Type B pancreatic cell (in vitro differentiated cells): ENCODE results near the gene CORO2A. TPM values are rescaled to one million over a fixed set of nuclear protein-coding genes. Genes with fewer than 3 reads are reported as not detected.

Experiments
- DNase-seq: peaks from one replicate; pipeline ENCODE4 v3.0.0; 2021; ENCODE audit warnings: mixed read lengths; ENCODE audit not compliant: unreplicated experiment; ENCODE audit errors: extremely low spot score
- H3K27ac Mint-ChIP-seq: 2 replicates; pipeline ENCODE4 v1.8.0; 2021; ENCODE audit warnings: mild to moderate bottlenecking, mixed read lengths
- H3K27me3 Mint-ChIP-seq: 2 replicates; pipeline ENCODE4 v1.8.0; 2021; ENCODE audit warnings: mixed read lengths
- H3K36me3 Mint-ChIP-seq: 2 replicates; pipeline ENCODE4 v1.8.0; 2021; ENCODE audit warnings: mixed read lengths
- H3K4me1 Mint-ChIP-seq: one replicate; pipeline ENCODE4 v1.8.0; 2021; ENCODE audit warnings: mixed read lengths; ENCODE audit not compliant: unreplicated experiment
- H3K4me3 Mint-ChIP-seq: 2 replicates; pipeline ENCODE4 v1.8.0; 2021; ENCODE audit warnings: mild to moderate bottlenecking, mixed read lengths
- H3K9me3 Mint-ChIP-seq: 2 replicates; pipeline ENCODE4 v1.8.0; 2021; ENCODE audit warnings: mixed read lengths
- total RNA-seq: library from RNA; stranded (reverse); gene quantifications from 2 replicates; pipeline ENCODE4 v1.2.1, GENCODE V29; 2021; ENCODE audit warnings: low replicate concordance
- TF ChIP-seq, protein P1 (sequence below): fragments of 200-600 bp; sonication (generic); conservative IDR thresholded peaks from 2 replicates; pipeline ENCODE4 v1.5.0; 2021; ENCODE audit warnings: antibody characterized with exemption, mild to moderate bottlenecking

The CORO2A gene
- total RNA-seq, 1 donor from 2014 or later, result 9.9 TPM

DNA sequence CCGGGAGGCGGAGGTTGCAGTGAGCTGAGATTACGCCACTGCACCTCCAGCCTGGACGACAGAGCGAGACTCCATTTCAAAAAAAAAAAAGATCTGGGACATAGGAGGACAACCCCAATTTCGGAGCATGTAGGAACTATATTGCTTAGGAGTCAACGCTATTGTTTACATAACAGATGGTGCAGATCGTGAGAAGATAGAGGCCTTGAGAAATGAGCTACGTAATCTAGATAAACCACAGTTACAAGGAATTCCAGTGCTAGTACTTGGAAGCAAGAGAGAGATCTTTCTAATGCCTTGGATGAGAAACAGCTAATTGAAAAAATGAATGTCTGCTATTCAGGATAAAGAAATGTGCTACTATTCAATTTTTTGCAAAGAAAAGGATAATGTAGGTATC is 42.7 kb upstream of the CORO2A start:
- TF ChIP-seq, protein P1, sequence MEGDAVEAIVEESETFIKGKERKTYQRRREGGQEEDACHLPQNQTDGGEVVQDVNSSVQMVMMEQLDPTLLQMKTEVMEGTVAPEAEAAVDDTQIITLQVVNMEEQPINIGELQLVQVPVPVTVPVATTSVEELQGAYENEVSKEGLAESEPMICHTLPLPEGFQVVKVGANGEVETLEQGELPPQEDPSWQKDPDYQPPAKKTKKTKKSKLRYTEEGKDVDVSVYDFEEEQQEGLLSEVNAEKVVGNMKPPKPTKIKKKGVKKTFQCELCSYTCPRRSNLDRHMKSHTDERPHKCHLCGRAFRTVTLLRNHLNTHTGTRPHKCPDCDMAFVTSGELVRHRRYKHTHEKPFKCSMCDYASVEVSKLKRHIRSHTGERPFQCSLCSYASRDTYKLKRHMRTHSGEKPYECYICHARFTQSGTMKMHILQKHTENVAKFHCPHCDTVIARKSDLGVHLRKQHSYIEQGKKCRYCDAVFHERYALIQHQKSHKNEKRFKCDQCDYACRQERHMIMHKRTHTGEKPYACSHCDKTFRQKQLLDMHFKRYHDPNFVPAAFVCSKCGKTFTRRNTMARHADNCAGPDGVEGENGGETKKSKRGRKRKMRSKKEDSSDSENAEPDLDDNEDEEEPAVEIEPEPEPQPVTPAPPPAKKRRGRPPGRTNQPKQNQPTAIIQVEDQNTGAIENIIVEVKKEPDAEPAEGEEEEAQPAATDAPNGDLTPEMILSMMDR, result no peak
- Mint-ChIP-seq H3K36me3 (peaks cover 3% of the 10 kb centered on the region), H3K27ac (no peak overlapping the region), H3K4me3 (no peak overlapping the region), H3K27me3 (no peaks in the 10 kb centered on the region), H3K9me3 (no peaks in the 10 kb centered on the region), H3K4me1 (no peaks in the 10 kb centered on the region)
- no peak for DNase-seq

DNA sequence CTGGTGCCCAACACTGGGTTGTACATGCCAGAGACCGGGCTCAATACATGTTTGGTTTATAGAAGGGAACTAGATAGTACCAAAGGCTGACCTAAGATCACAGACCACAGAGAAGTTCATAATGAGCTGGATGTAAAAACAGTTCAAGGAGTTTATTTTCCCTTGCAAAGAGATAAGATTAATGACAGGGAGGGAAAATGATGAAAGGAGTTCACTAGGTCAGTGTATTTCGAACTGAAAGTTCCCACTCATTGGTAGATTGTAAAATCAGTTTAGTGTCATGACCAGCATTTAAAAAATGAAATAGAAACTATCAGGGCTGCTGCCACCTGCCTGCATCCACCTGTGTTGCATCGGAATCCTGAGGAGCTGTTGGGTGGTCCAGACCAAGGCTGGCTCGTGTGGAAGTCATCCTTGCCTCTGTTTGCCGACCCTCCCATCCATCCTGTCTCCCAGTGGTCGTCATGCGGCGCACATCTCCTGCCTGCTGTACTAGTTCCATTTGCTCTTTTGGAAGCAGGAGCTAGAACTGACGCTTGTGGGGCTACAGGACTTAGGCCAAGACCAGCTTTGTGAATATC is 41.9 kb upstream of the CORO2A start:
- H3K36me3 Mint-ChIP-seq, result peaks cover 6% of the 10 kb centered on the region
- TF ChIP-seq, protein P1, result no peak
- no peak overlapping the region for H3K4me3 Mint-ChIP-seq
- no peaks in the 10 kb centered on the region for H3K27me3 Mint-ChIP-seq
- H3K4me1 Mint-ChIP-seq, result no peaks in the 10 kb centered on the region
- no peak for DNase-seq
- H3K27ac Mint-ChIP-seq, result no peak overlapping the region
- H3K9me3 Mint-ChIP-seq, result no peaks in the 10 kb centered on the region

DNA sequence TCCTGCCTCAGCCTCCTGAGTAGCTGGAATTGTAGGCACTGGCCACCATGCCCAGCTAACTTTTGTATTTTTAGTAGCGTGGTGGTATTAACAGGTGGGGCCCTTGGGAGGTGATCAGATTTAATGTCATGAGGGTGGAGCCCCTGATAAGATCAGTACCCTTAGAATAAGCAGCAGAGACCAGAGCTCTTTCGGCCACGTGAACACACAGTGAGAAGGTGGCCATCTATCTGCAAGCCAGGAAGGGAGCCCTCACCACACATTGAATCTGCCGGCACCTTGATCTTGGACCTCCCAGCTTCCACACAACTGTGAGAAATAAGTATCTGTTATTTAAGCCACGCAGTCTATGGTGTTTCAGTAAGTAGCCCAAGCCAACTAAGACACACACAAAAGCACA is 40.5 kb upstream of the CORO2A start:
- Mint-ChIP-seq H3K36me3 (peaks cover 6% of the 10 kb centered on the region), H3K9me3 (no peaks in the 10 kb centered on the region), H3K27ac (no peak overlapping the region), H3K27me3 (no peaks in the 10 kb centered on the region), H3K4me3 (no peak overlapping the region), H3K4me1 (peaks cover 6% of the 10 kb centered on the region)
- TF ChIP-seq, protein P1, result no peak
- no peak for DNase-seq

DNA sequence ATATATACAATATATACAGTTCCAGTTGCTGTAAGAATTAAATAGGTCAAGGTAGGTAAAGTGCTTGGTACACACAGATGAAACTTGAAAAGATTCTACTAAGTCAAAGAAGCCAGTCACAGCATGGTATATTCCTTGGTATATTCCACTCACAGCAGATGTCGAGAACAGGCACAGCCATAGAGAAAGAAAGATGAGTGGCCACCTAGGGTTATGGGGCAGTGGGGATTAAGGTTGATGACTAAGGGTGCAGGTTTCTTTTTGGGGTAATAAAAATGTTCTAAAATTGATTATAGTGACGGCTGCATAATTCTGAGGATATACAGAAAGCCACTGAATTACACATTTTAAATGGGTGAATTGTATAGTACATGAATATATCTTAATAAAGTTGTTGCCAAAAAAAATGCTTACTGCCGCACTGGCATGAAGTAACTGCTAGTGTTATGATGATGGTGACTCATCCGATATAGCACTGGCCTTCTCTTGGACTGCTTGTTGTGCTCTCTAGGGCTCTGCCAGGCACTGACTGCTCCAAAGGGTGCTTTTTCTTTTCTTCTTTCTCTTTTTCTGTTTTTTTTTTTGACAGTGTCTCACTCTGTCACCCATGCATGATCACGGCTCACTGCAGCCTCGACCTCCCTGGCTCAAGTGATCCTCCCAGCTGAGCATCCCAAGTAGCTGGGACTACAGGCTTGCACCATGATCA is 39.5 kb upstream of the CORO2A start:
- no peaks in the 10 kb centered on the region for H3K27me3 Mint-ChIP-seq
- no peaks in the 10 kb centered on the region for H3K9me3 Mint-ChIP-seq
- TF ChIP-seq, protein P1, result no peak
- H3K27ac Mint-ChIP-seq, result no peak overlapping the region
- peaks cover 9% of the 10 kb centered on the region for H3K4me1 Mint-ChIP-seq
- no peak for DNase-seq
- H3K36me3 Mint-ChIP-seq, result peaks cover 6% of the 10 kb centered on the region
- no peak overlapping the region for H3K4me3 Mint-ChIP-seq

DNA sequence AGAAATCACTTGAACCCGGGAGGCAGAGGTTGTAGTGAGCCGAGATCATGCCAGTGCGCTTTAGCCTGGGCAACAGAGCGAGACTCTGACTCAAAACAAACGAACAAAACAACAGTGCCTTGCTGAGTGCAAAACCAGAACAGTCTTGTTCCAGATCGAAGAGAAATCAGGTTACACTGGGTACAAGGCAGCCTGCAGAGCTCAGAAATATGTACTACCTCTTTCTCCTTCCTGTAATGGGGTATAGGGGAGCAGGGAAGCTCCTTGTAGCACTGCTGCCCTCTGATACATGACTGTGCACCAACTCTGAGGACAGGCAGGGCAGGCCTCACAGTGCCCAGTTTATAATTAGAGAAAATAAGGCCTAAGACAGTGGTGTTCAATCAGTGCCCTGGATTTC is 38.4 kb upstream of the CORO2A start:
- Mint-ChIP-seq H3K4me3 (no peak overlapping the region), H3K9me3 (no peaks in the 10 kb centered on the region), H3K36me3 (peaks cover 3% of the 10 kb centered on the region), H3K4me1 (peaks cover 15% of the 10 kb centered on the region), H3K27ac (peak overlapping the region; percentile 58), H3K27me3 (no peaks in the 10 kb centered on the region)
- TF ChIP-seq, protein P1, result no peak
- no peak for DNase-seq
